Fibroblast of skin of back (primary cell): ENCODE data around the gene SLC22A17.
A peak's percentile ranks its signal among the peaks of the same experiment; 100 is the strongest.
"Not testable (repeated sequence)": the region's sequence is repeated elsewhere in the genome, so short reads cannot be mapped to it uniquely, and the experiment has no call there.

Source experiments
- DNase-seq: peaks from one replicate; pipeline ENCODE4 v3.0.0-alpha.2; 2013

SLC22A17 gene

GRCh38 chr14:23335623-23336022, 17.1 kb downstream of the SLC22A17 start:
- no peak for DNase-seq

DNA sequence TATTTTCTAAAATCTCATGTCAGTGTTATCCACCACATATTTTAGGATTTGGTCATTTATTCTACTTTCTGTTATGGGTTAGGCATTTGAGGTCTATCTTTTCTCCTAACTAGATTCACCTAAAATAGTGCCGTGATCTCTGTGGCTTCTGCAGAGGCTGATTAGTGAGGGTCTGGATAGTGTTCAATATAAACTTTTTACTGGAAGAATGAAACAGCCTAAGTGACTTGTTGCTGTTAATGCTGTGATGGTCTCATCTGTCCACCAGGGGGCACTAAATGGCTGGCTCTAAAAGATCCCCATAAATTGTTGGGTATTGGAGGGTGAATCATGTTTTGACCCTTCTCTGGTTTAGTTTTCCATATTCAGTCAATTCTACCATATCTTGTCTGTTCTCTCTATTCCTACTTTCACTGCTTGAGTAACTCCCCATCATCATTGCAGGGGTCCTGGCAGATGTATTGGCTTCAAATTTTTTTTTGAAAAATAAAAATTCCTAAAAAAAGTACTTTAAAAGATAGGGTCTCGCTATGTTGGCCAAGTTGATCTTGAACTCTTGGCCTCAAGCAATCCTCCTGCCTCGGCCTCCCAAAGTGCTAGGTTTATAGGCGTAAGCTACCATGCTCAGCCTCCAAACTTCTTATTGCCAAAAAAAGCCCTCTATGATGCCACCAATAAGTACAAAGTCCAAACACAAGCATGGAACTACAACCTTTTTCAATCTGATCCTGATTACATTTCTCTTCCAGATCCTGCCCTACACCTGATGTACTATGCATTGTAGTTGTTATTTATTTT, 24.5 kb downstream of the SLC22A17 start:
- peak; percentile 68 for DNase-seq

DNA sequence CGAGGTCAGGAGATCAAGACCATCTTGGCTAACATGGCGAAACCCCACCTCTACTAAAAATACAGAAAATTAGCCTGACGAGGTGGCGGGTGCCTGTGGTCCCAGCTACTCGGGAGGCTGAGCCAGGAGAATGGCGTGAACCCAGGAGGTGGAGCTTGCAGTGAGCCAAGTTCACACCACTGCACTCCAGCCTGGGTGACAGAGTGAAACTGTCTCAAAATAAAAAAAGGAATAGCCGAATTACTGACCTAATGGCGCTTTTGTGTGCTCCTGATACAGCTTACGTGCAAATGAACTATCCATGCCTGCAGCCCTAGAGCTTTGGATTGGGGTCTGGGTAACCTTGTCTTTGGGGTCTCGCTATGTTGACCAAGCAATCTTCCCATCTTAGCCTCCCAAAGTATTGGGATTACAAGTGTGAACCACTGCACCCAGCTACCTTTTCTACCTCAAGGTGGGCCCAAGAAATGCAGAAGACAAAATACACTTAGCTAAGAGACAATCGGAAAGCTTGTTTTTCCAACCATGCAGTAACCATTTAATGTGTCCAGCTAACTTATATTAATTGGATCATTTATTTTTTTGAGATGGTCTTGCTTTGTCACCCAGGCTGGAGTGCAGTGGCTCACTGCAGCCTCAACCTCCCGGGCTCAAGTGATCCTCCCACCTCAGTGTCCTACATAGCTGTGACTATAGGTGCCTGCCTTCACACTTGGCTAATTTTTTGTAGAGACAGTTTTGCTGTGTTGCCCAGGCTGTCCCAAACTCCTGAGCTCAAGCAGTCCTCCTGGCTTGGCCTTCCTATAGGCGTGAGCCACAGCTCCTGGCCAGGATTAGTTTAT, 26.0 kb downstream of the SLC22A17 start:
- no peak for DNase-seq

GRCh38 chr14:23325746-23326145, 26.9 kb downstream of the SLC22A17 start:
- DNase-seq: not testable (repeated sequence)

- DNase-seq: no peak
Measured at GRCh38 chr14:23324993-23325392, 27.7 kb downstream of the SLC22A17 start.

DNA sequence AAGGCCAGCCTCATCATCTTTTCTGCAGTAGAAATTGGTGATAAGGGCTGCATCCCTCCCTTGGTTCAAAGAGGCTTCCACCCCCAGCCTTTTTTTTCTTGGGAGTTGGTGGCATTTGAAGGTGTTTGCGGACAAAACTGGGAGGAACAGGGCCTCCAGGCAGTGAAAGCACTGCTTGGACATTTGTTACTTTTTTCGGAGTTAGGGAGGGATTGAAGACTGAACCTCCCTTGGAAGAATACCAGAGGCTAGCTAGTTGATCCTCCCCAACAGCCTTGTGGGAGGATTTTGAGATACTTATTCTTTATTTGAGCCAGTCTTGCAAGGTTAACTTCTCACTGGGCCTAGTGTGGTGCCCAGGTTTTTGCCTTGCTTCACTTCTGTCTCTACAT, 28.2 kb downstream of the SLC22A17 start:
- DNase-seq: no peak

GRCh38 chr14:23323838-23324454, 28.7 kb downstream of the SLC22A17 start:
- DNase-seq: no peak

DNA sequence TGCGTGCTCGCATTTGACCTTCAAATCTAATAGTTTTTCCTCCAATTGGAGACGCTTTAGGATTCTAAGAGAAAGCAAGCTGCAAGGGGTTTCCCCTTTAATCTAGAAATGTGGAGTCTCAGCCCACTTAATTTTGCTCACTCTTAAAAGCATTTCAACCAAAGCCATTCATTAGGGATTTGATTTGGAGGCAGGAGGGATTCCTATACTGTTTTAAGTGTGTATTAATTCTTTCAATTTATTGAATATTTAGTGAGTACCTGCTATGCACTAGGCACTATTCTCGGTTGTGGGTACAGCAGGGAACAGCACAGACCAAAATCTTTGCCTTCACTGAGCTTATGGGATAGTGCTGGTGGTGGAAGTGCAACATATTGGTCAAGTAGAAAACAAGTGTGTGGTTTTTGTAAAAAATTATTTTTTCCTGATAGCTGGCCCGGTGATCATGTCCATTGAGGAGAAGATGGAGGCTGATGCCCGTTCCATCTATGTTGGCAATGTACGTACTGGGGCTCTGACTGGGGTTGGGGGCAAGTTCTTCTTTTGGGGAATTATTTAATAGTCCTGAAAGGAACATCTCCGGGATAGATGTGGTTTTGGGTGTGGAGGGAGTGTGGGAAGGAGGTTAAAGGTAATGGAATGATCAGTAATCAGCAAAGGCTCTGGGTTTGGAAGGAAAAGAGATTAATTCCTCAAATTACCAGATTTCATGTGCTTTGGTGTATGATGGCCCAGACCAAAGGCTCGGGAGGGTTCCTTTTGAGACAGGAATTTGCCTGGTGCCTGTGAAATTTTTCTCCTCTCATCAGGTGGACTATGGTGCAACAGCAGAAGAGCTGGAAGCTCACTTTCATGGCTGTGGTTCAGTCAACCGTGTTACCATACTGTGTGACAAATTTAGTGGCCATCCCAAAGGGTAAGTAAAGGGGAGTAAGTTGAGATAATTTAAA, 29.8 kb downstream of the SLC22A17 start:
- no peak for DNase-seq

DNA sequence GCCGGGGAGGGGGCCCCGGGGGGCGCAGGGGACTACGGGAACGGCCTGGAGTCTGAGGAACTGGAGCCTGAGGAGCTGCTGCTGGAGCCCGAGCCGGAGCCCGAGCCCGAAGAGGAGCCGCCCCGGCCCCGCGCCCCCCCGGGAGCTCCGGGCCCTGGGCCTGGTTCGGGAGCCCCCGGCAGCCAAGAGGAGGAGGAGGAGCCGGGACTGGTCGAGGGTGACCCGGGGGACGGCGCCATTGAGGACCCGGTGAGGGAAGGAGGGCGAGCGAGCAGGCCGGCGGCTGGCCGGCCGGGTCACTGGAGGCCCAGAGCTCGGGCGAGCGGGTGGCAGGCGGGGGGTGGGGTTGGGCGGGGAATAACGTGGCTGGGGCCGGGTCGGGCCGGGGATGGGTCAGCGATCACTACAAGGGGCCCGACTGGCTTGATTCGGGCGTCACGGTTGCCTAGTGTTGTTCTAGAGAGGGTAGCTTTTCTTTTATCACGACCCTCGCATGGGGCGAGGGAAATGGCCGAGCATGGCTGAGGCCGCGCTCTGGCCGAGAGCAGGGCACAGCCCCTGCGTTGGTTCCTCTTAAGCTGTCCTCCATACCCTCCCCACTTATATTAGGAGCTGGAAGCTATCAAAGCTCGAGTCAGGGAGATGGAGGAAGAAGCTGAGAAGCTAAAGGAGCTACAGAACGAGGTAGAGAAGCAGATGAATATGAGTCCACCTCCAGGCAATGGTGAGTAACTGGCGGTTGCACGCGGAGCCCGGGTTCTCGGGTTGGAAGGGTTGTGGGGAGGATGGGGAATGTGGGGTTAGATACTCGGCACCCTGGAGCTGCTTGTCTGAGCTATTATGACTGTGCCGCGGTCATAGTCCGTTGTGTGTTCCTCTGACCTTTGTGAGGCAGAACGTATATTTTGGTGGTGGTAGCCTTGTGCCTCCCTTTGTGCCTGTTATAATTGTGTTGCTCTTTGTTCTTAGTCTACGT, 30.8 kb downstream of the SLC22A17 start:
- DNase-seq: peak; percentile 55

GRCh38 chr14:23320584-23321571, 31.8 kb downstream of the SLC22A17 start, which contains the start of gene PABPN1:
PABPN1 (plus strand) TSS chr14:23321457; CDS start chr14:23321470, 13 bp downstream.
- DNase-seq: peak; percentile 100

- no peak for DNase-seq
Measured at GRCh38 chr14:23319746-23320583, 32.7 kb downstream of the SLC22A17 start.

DNA sequence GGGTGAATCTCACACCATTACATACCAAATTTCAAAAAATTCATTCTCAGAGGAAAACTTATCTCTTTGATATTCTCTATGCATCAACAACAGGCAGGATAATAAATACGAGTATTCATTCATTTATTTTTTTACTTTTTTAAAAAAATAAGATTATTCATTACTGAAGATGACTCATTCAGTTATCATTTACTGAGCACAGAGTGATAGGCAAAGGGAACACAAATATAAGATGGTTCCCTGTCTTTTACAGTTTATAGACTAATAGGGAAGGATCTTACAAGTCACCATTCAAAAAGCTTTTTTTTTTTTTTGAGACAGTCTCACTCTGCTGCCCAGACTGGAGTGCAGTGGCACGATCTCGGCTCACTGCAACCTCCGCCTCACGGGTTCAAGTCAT, 36.4 kb downstream of the SLC22A17 start:
- no peak for DNase-seq

DNA sequence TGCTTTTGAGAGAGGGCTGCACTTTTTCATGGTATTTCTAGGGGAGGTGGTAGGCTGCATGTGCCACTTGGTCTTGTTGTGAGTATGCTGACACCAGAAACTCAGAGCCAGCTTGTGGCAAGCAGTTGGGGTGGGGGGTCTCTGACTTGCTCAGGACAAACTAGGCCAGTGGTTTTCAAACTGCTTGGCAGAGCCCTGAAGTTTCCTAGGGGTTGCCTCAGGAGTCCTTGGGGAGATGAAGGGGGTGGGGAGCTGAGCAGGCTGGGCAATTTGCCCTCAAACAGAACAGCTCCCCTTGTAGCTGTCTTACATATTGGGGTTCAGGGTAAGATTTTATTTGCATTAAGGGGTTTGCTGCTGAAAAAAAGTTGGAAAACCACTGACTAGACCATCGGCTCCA, 42.1 kb downstream of the SLC22A17 start:
- DNase-seq: no peak

GRCh38 chr14:23308721-23309445, 43.8 kb downstream of the SLC22A17 start:
- DNase-seq: no peak

DNA sequence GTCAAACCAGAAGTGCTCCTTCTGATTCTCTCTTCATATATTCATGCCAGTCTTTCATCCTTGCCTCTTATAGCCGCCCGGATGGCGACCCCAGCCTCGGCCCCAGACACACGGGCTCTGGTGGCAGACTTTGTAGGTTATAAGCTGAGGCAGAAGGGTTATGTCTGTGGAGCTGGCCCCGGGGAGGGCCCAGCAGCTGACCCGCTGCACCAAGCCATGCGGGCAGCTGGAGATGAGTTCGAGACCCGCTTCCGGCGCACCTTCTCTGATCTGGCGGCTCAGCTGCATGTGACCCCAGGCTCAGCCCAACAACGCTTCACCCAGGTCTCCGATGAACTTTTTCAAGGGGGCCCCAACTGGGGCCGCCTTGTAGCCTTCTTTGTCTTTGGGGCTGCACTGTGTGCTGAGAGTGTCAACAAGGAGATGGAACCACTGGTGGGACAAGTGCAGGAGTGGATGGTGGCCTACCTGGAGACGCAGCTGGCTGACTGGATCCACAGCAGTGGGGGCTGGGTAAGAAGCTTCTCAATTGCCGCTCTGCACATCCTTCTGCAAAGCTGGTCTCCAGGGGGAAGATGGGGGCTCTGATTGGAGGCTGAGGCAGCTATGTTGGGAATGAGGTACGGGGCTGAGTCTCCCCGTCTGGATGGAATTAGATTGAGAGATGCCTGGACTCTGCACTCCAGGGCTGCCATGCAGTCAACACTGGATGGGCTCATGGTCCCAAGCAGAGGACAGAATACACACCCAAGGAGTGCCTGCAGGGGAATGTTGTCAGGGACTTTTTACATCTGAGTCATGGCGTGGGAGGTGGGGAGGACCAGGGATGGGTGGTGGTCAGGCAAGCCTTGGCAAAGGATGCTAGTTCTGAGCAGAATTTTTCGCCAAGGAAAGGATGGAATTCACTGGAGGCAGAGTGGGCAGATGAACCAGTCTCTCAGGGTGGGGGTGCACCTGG, 44.7 kb downstream of the SLC22A17 start:
- DNase-seq: peak; percentile 30

GRCh38 chr14:23307146-23307530, 45.5 kb downstream of the SLC22A17 start:
- DNase-seq: no peak
